Liver (tissue), 9 donors: ENCODE results near the gene AFDN. TPM values are rescaled to one million over a fixed set of nuclear protein-coding genes. Genes with fewer than 3 reads are reported as not detected.

Experiments
- DNase-seq: peaks from one replicate; pipeline ENCODE4 v3.0.0-alpha.2; 2017; ENCODE audit warnings: low spot score
- H3K27ac ChIP-seq, 2 donors: one replicate each; pipeline ENCODE4 v1.7.0; 2013; ENCODE audit warnings: inconsistent platforms in 2 of 2, low read length in 2 of 2, control low read depth in 1 of 2, low read depth in 1 of 2, mild to moderate bottlenecking in 1 of 2
- H3K27me3 ChIP-seq, 4 donors: one replicate each; pipeline versions ENCODE4 v1.6.1 to v1.7.0; 2013; ENCODE audit warnings: low read length in 3 of 4, inconsistent platforms in 1 of 4, mild to moderate bottlenecking in 1 of 4, moderate library complexity in 1 of 4; ENCODE audit not compliant: control insufficient read depth in 4 of 4, insufficient read depth in 4 of 4
- H3K36me3 ChIP-seq, 4 donors: one replicate each; pipeline versions ENCODE4 v1.6.1 to v1.7.0; 2013; ENCODE audit warnings: low read length in 3 of 4, mild to moderate bottlenecking in 3 of 4, low read depth in 1 of 4, moderate library complexity in 1 of 4; ENCODE audit not compliant: control insufficient read depth in 4 of 4, insufficient read depth in 3 of 4
- H3K4me1 ChIP-seq, 4 donors: one replicate each; pipeline versions ENCODE4 v1.6.1 to v1.7.0; 2013; ENCODE audit warnings: low read length in 3 of 4, mild to moderate bottlenecking in 3 of 4, moderate library complexity in 1 of 4; ENCODE audit not compliant: control insufficient read depth in 4 of 4, insufficient read depth in 4 of 4
- H3K4me3 ChIP-seq, 3 donors: one replicate each; pipeline versions ENCODE4 v1.6.1 to v1.7.0; 2013; ENCODE audit warnings: low read length in 3 of 3, control low read depth in 1 of 3, low read depth in 1 of 3, mild to moderate bottlenecking in 1 of 3
- H3K9ac ChIP-seq, 2 donors: one replicate each; pipeline ENCODE4 v1.7.0; 2013; ENCODE audit warnings: low read length in 2 of 2, mild to moderate bottlenecking in 2 of 2, moderate library complexity in 2 of 2, control low read depth in 1 of 2, low read depth in 1 of 2
- H3K9me3 ChIP-seq, 4 donors: one replicate each; pipeline versions ENCODE4 v1.6.1 to v1.7.0; 2013; ENCODE audit warnings: low read length in 3 of 4; ENCODE audit not compliant: control insufficient read depth in 4 of 4
- ATF3 ChIP-seq: IDR thresholded peaks from 2 replicates; pipeline ENCODE4 v1.6.1; 2016; ENCODE audit warnings: antibody characterized with exemption
- CTCF ChIP-seq: fragments of 150-350 bp; IDR thresholded peaks from 2 replicates; pipeline ENCODE4 v1.5.1; 2017; ENCODE audit warnings: improper control_type of control experiment, low read depth, low read length; ENCODE audit not compliant: missing input control
- EGR1 ChIP-seq, 2 donors: IDR thresholded peaks; 2 replicates each; pipeline ENCODE4 v1.6.1; 2016 to 2018; ENCODE audit warnings: antibody characterized with exemption in 2 of 2, low read depth in 2 of 2
- FOXA1 ChIP-seq: IDR thresholded peaks from 2 replicates; pipeline ENCODE4 v1.6.1; 2016; ENCODE audit warnings: antibody characterized with exemption
- FOXA2 ChIP-seq: IDR thresholded peaks from 2 replicates; pipeline ENCODE4 v1.6.1; 2016; ENCODE audit warnings: antibody characterized with exemption
- GABPA ChIP-seq, 2 donors: IDR thresholded peaks in 1 of 2; conservative IDR thresholded peaks in 1 of 2; 2 replicates each; pipeline ENCODE4 v1.6.1; 2016; ENCODE audit warnings: antibody characterized with exemption in 2 of 2, mild to moderate bottlenecking in 1 of 2, moderate library complexity in 1 of 2
- HNF4A ChIP-seq, 2 donors: conservative IDR thresholded peaks; 2 replicates each; pipeline ENCODE4 v1.6.1; 2016; ENCODE audit warnings: antibody characterized with exemption in 2 of 2, mild to moderate bottlenecking in 2 of 2
- HNF4G ChIP-seq: IDR thresholded peaks from 2 replicates; pipeline ENCODE4 v1.6.1; 2016; ENCODE audit warnings: antibody characterized with exemption
- JUND ChIP-seq, 2 donors: IDR thresholded peaks; 2 replicates each; pipeline ENCODE4 v1.6.1; 2016; ENCODE audit warnings: antibody characterized with exemption in 2 of 2
- NR2F2 ChIP-seq: IDR thresholded peaks from 2 replicates; pipeline ENCODE4 v1.6.1; 2016; ENCODE audit warnings: antibody characterized with exemption
- RAD21 ChIP-seq, 2 donors: IDR thresholded peaks; 2 replicates each; pipeline ENCODE4 v1.6.1; 2016; ENCODE audit warnings: antibody characterized with exemption in 2 of 2, mild to moderate bottlenecking in 2 of 2
- RXRA ChIP-seq, 2 donors: IDR thresholded peaks; 2 replicates each; pipeline ENCODE4 v1.6.1; 2017 to 2018; ENCODE audit warnings: antibody characterized with exemption in 2 of 2, mild to moderate bottlenecking in 1 of 2
- SP1 ChIP-seq: IDR thresholded peaks from 2 replicates; pipeline ENCODE4 v1.6.1; 2018; ENCODE audit warnings: antibody characterized with exemption, mild to moderate bottlenecking
- TAF1 ChIP-seq: conservative IDR thresholded peaks from 2 replicates; pipeline ENCODE4 v1.6.1; 2016; ENCODE audit warnings: antibody characterized with exemption, mild to moderate bottlenecking
- YY1 ChIP-seq: IDR thresholded peaks from 2 replicates; pipeline ENCODE4 v1.6.1; 2016; ENCODE audit warnings: antibody characterized with exemption, mild to moderate bottlenecking
- WGBS: extraction: QIAGEN DNeasy Blood & Tissue Kit; methylation state at CpG from one replicate; pipeline ENCODE4 v1.1.7; 2013; 5-methylcytosine and 5-hydroxymethylcytosine counted together
- polyA plus RNA-seq, 2 donors: library from polyadenylated mRNA; stranded (reverse) in 1 of 2; unstranded in 1 of 2; fragments of 200-250 nt in 1 of 2; fragments of >200 nt in 1 of 2; fragmentation: Nextera tagmentation in 1 of 2; extraction: Ambion mirVana in 1 of 2; gene quantifications; one replicate each; pipeline versions ENCODE4 v1.2.1 to v1.2.3, GENCODE V29; 2013 to 2015
- total RNA-seq, 2 donors: library from RNA; depleted of rRNA; stranded (reverse); fragments of >200 nt; gene quantifications; one replicate each; pipeline ENCODE4 v1.2.3, GENCODE V29; 2014
- TF ChIP-seq, protein P1 (sequence below): IDR thresholded peaks from 2 replicates; pipeline ENCODE4 v1.6.1; 2016; ENCODE audit warnings: antibody characterized with exemption
- TF ChIP-seq, protein P2 (sequence below): IDR thresholded peaks from 2 replicates; pipeline ENCODE4 v1.6.1; 2016; ENCODE audit warnings: antibody characterized with exemption
- TF ChIP-seq, protein P3 (sequence below): IDR thresholded peaks from 2 replicates; pipeline ENCODE4 v1.6.1; 2016; ENCODE audit warnings: antibody characterized with exemption, mild to moderate bottlenecking
- donor health status: healthy.
- donor health status: healthy.
- donor health status: healthy.
- donor health status: healthy.
- donor health status: healthy.

The AFDN gene
- total and polyA plus RNA-seq, 4 donors = 21.3 to 145 (median 29.3) TPM

- Histone ChIP-seq H3K9ac (no peak overlapping the region), H3K4me1 (peaks cover 6 to 37% (median 22%) of the 10 kb centered on the region in 4 donors), H3K27me3 (no peaks in the 10 kb centered on the region), H3K4me3 (no peak overlapping the region), H3K9me3 (no peaks in the 10 kb centered on the region), H3K36me3 (no peaks in the 10 kb centered on the region), H3K27ac (no peak overlapping the region)
- DNase-seq = no peak
- TF ChIP-seq RAD21 (IDR thresholded peaks at IDR 0.05) (peak in 1 of 2 donors; percentile 5), NR2F2 (peak; percentile 31), EGR1 (IDR thresholded peaks at IDR 0.05; ENCODE audit: low read depth in 2 of 2) (no peak), HNF4A (conservative IDR thresholded peaks at IDR 0.05) (no peak), GABPA (IDR thresholded peaks at IDR 0.05 in 1 of 2, conservative IDR thresholded peaks at IDR 0.05 in 1 of 2) (no peak)
- WGBS = 80% methylated on average over 23 of the region's 23 CpGs
Observed at GRCh38 chr6:167799033-167799821, 27.5 kb upstream of the AFDN start.

DNA sequence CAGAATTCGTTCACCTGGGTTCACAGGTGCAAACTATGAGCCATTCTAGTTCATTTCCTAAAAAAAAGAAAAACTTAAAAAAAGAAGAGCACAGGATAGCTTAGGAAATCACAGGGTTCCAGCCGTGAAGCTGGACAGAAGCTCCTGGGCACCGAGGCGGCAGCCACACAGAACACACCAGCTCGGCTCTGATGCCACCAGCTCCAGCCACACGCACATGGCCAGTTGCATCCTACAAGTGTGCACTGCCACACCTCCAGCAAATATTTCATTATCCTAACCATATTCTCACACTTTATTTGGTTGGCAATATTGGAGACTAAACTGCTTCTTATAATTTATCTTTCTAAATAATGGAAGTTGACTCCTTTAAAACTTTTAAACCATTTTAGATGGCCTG, 26.2 kb upstream of the AFDN start:
- TF ChIP-seq CTCF (no peak), RAD21 (IDR thresholded peaks at IDR 0.05) (no peak), ATF3 (no peak), HNF4A (conservative IDR thresholded peaks at IDR 0.05) (no peak), GABPA (IDR thresholded peaks at IDR 0.05 in 1 of 2, conservative IDR thresholded peaks at IDR 0.05 in 1 of 2) (no peak), YY1 (no peak), HNF4G (no peak), FOXA1 (no peak), RXRA (IDR thresholded peaks at IDR 0.05) (no peak), JUND (IDR thresholded peaks at IDR 0.05) (no peak), SP1 (no peak), NR2F2 (no peak), FOXA2 (no peak), EGR1 (IDR thresholded peaks at IDR 0.05; ENCODE audit: low read depth in 2 of 2) (no peak), TAF1 (no peak)
- TF ChIP-seq, protein P1, sequence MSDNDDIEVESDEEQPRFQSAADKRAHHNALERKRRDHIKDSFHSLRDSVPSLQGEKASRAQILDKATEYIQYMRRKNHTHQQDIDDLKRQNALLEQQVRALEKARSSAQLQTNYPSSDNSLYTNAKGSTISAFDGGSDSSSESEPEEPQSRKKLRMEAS = no peak
- TF ChIP-seq, protein P2, sequence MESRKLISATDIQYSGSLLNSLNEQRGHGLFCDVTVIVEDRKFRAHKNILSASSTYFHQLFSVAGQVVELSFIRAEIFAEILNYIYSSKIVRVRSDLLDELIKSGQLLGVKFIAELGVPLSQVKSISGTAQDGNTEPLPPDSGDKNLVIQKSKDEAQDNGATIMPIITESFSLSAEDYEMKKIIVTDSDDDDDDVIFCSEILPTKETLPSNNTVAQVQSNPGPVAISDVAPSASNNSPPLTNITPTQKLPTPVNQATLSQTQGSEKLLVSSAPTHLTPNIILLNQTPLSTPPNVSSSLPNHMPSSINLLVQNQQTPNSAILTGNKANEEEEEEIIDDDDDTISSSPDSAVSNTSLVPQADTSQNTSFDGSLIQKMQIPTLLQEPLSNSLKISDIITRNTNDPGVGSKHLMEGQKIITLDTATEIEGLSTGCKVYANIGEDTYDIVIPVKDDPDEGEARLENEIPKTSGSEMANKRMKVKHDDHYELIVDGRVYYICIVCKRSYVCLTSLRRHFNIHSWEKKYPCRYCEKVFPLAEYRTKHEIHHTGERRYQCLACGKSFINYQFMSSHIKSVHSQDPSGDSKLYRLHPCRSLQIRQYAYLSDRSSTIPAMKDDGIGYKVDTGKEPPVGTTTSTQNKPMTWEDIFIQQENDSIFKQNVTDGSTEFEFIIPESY = no peak
- TF ChIP-seq, protein P3, sequence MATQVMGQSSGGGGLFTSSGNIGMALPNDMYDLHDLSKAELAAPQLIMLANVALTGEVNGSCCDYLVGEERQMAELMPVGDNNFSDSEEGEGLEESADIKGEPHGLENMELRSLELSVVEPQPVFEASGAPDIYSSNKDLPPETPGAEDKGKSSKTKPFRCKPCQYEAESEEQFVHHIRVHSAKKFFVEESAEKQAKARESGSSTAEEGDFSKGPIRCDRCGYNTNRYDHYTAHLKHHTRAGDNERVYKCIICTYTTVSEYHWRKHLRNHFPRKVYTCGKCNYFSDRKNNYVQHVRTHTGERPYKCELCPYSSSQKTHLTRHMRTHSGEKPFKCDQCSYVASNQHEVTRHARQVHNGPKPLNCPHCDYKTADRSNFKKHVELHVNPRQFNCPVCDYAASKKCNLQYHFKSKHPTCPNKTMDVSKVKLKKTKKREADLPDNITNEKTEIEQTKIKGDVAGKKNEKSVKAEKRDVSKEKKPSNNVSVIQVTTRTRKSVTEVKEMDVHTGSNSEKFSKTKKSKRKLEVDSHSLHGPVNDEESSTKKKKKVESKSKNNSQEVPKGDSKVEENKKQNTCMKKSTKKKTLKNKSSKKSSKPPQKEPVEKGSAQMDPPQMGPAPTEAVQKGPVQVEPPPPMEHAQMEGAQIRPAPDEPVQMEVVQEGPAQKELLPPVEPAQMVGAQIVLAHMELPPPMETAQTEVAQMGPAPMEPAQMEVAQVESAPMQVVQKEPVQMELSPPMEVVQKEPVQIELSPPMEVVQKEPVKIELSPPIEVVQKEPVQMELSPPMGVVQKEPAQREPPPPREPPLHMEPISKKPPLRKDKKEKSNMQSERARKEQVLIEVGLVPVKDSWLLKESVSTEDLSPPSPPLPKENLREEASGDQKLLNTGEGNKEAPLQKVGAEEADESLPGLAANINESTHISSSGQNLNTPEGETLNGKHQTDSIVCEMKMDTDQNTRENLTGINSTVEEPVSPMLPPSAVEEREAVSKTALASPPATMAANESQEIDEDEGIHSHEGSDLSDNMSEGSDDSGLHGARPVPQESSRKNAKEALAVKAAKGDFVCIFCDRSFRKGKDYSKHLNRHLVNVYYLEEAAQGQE = no peak
- H3K36me3 ChIP-seq = no peaks in the 10 kb centered on the region
- 80% methylated on average over 6 of the region's 6 CpGs for WGBS
- no peak overlapping the region for H3K9ac ChIP-seq
- H3K4me1 ChIP-seq = peaks cover 5 to 31% (median 17%) of the 10 kb centered on the region in 4 donors
- no peak overlapping the region for H3K27ac ChIP-seq
- no peak overlapping the region for H3K4me3 ChIP-seq
- no peaks in the 10 kb centered on the region for H3K9me3 ChIP-seq
- DNase-seq = no peak
- H3K27me3 ChIP-seq = no peaks in the 10 kb centered on the region
